GOT3 (cell line): Measurements from ENCODE around the gene IFIT5.
"Not testable (repeated sequence)": the region's sequence is repeated elsewhere in the genome, so short reads cannot be mapped to it uniquely, and the experiment has no call there.

Experiments used
- DNase-seq: peaks from one replicate; lab custom pipeline; 2025; ENCODE audit warnings: mixed read lengths; lab: John Stamatoyannopoulos, UW

IFIT5 gene

GRCh38 chr10:89392974-89393373 is 21.4 kb upstream of the IFIT5 start:
- DNase-seq, result no peak

GRCh38 chr10:89393898-89394297 is 20.5 kb upstream of the IFIT5 start:
- DNase-seq, result no peak

DNA sequence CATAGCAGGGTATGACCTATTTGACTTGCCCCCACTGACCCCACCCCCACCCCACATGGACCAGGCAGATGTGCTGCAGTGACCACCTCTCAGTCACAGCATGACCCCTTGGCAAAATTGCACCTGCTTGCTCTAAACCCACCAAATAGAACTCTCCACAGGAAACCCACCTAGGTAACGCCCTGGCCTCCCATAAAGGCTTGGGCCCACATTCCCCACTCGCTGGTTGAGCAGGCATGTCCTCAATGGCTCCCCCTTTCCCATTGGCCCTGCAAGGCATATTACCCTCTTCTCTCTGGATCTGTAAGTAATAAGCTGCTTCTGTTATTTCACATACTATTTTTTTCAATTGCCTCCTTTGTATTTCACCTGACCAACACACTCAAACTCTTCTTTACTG is 19.2 kb upstream of the IFIT5 start:
- DNase-seq, result no peak

- DNase-seq, result no peak
Observed at GRCh38 chr10:89398003-89398749, 16.2 kb upstream of the IFIT5 start.

GRCh38 chr10:89399956-89400355 is 14.4 kb upstream of the IFIT5 start:
- DNase-seq, result no peak

DNA sequence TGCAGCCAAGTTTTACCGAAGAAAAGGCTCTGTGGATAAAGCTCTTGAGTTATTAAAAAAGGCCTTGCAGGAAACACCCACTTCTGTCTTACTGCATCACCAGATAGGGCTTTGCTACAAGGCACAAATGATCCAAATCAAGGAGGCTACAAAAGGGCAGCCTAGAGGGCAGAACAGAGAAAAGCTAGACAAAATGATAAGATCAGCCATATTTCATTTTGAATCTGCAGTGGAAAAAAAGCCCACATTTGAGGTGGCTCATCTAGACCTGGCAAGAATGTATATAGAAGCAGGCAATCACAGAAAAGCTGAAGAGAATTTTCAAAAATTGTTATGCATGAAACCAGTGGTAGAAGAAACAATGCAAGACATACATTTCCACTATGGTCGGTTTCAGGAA is 11.3 kb upstream of the IFIT5 start:
- DNase-seq, result no peak

DNA sequence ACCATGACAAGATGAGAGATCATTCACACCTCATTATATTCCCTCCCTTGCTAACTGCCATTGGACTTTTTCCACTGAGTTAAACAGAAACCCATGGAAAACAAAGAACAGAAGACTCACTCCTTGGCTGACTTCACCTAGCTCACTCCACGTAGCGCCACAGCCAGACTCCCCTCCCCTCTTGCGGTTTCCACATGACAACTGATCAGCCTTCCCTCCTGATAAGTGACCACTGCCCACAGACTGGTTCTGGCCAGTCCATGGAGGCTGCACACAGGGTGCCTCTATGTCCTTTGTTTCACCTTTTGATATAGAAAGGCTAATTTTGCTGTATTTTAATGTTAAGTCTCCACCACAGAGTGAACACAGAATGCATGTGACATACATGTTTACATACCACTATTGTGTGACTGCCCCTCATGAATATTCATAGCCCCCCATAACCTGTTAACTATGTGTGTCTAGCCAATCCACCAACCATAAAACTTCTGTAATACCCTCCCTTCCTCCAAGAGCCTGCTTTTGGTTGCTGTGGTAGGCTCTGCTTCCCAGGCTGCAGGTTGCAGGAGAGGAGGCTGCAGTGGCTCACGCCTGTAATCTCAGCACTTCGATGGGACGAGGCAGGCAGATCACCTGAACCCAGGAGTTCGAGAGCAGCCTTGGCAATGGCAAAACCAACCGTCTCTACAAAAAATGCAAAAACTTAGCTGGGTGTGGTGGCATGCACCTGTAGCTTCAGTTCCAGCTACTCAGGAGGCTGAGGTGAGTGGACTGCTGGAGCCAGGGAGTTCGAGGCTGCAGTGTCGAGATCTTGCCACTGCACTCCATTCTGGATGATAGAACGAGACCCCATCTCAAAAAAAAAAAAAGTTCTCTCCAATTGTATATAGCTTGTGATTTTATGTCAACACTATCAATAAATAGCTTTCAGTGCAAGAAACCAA is 10.0 kb upstream of the IFIT5 start:
- DNase-seq, result no peak

DNA sequence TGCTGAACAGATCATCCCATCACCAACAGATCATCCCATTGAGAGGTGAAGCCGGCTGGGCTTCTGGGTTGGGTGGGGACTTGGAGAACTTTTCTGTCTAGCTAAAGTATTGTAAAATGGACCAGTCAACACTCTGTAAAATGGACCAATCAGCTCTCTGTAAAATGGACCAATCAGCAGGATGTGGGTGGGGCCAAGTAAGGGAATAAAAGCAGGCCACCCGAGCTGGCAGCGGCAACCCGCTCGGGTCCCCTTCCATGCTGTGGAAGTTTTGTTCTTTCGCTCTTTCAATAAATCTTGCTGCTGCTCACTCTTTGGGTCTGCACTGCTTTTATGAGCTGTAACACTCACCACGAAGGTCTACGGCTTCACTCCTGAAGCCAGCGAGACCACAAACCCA is 8.2 kb upstream of the IFIT5 start:
- DNase-seq, result not testable (repeated sequence)

- not testable (repeated sequence) for DNase-seq
Observed at GRCh38 chr10:89407792-89408191, 6.6 kb upstream of the IFIT5 start.

GRCh38 chr10:89409282-89409681 is 5.1 kb upstream of the IFIT5 start:
- not testable (repeated sequence) for DNase-seq

DNA sequence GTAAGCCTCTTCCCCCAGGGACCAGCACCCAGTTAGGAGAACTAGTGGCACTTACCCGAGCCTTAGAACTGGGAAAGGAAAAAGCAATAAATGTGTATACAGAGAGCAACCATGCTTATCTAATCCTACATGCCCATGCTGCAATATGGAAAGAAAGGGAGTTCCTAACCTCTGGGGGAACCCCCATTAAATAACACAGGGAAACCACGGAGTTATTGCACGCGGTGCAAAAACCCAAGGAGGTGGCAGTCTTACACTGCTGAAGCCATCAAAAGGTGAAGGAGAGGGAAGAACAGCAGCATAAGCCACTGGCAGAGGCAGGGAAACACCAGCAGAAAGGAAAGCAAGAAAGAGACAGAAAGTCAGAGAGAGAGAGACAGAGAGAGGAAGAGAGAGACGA is 3.8 kb upstream of the IFIT5 start:
- DNase-seq, result not testable (repeated sequence)

GRCh38 chr10:89411135-89411534 is 3.2 kb upstream of the IFIT5 start:
- not testable (repeated sequence) for DNase-seq

- DNase-seq, result not testable (repeated sequence)
Observed at GRCh38 chr10:89412276-89412675, 2.1 kb upstream of the IFIT5 start.

- no peak for DNase-seq
Observed at GRCh38 chr10:89413398-89413912, 913 bp upstream of the IFIT5 start.

GRCh38 chr10:89414879-89415821 is 782 bp downstream of the IFIT5 start:
- no peak for DNase-seq

- DNase-seq, result no peak
Observed at GRCh38 chr10:89416465-89416864, 2.1 kb downstream of the IFIT5 start.

DNA sequence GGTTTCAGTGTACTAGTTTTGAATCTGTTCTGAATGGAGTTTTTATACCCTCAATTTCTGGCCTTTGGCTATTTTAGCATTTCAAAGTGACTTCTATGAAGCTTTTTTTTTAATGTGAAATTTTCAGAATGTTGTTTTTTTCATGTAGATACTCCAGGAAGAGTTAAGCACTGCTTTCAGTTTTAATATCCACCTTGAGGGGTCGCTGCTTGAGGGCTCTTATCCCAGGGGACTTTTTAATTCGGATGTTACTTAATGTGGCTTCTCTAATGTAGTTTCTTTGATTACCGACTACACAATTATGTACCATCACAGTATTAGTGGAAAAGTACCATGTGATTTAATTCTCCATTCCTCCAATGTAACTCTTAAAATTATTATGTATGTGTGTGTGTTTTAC is 5.2 kb downstream of the IFIT5 start:
- no peak for DNase-seq

GRCh38 chr10:89421018-89421476 is 6.7 kb downstream of the IFIT5 start:
- no peak for DNase-seq

DNA sequence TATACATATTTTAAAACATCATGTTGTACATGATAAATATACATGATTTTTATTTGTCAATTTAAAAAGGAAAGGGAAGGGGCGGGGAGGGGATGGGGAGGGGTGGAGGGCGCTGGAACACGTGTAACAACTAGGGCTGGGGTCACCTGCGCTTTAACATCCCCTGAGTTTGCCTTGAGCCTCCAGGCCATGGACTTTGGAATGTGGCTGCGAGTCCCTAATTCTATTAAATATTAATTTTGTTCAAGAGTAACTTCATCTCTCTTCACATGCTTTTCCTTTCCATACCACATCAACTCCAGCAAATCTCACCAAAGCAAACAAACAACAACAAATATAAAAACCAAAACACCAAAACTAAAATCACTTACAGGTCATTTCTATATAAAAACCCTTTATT is 10.6 kb downstream of the IFIT5 start:
- DNase-seq, result no peak

- no peak for DNase-seq
Observed at GRCh38 chr10:89426230-89426868, 12.0 kb downstream of the IFIT5 start.

GRCh38 chr10:89427629-89428028 is 13.3 kb downstream of the IFIT5 start:
- no peak for DNase-seq
